ENCODE measurements around the gene NCDN. TPM values are rescaled to one million over a fixed set of nuclear protein-coding genes. Genes with fewer than 3 reads are reported as not detected.
A peak's percentile ranks its signal among the peaks of the same experiment; 100 is the strongest.

The NCDN gene
- total RNA-seq, 2 experiments from 2014 or later = 21.1 to 23.4 TPM

GRCh38 chr1:35560256-35561225 lies 2.9 kb downstream of the NCDN start:
- ATAC-seq (no peak), DNase-seq (no peak)
- no peaks in the 10 kb centered on the region for H3K27me3 Mint-ChIP-seq
- intact Hi-C loops (cut with DNase I, micrococcal nuclease) = no loop called here
- H3K4me3 Mint-ChIP-seq = no peak overlapping the region
- H3K9me3 Mint-ChIP-seq (ENCODE audit: low read depth) = no peaks in the 10 kb centered on the region
- H3K36me3 Mint-ChIP-seq (ENCODE audit: low read depth) = peaks cover 2% of the 10 kb centered on the region
- CTCF ChIA-PET = interaction anchor here (0.6 to 3.2 kb wide), 7 partner anchors 11 to 221 kb away, joined by 3 to 33 read pairs (median 4); no protein-coding TSS in a partner anchor
- peaks cover 44% of the 10 kb centered on the region for H3K4me1 Mint-ChIP-seq
- no peak overlapping the region for H3K27ac Mint-ChIP-seq
- POLR2A ChIA-PET = interaction anchor here (0.8 kb wide), 1 partner anchor 110 kb away, joined by 3 read pairs; no protein-coding TSS in a partner anchor

GRCh38 chr1:35561297-35561971 lies 3.8 kb downstream of the NCDN start:
- Mint-ChIP-seq H3K9me3 (ENCODE audit: low read depth) (no peaks in the 10 kb centered on the region), H3K36me3 (ENCODE audit: low read depth) (peaks cover 2% of the 10 kb centered on the region), H3K4me3 (no peak overlapping the region), H3K27ac (peak overlapping the region; percentile 5), H3K4me1 (peaks cover 35% of the 10 kb centered on the region), H3K27me3 (no peaks in the 10 kb centered on the region)
- no peak for DNase-seq
- POLR2A ChIA-PET = interaction anchor here (0.8 kb wide), 1 partner anchor 111 kb away, joined by 3 read pairs; no protein-coding TSS in a partner anchor
- CTCF ChIA-PET = interaction anchor here (0.6 to 3.2 kb wide), 8 partner anchors 9 to 352 kb away, joined by 3 to 33 read pairs (median 3); no protein-coding TSS in a partner anchor
- no peak for ATAC-seq
- intact Hi-C loops (cut with DNase I, micrococcal nuclease) = no loop called here

- ChIA-PET CTCF (interaction anchor here (0.6 to 3.2 kb wide), 7 partner anchors 8 to 353 kb away, joined by 3 to 33 read pairs (median 3); no protein-coding TSS in a partner anchor), POLR2A (no interaction called here)
- no peak for DNase-seq
- H3K4me3 Mint-ChIP-seq = no peak overlapping the region
- H3K9me3 Mint-ChIP-seq (ENCODE audit: low read depth) = no peaks in the 10 kb centered on the region
- H3K4me1 Mint-ChIP-seq = peaks cover 31% of the 10 kb centered on the region
- H3K36me3 Mint-ChIP-seq (ENCODE audit: low read depth) = peaks cover 4% of the 10 kb centered on the region
- no peaks in the 10 kb centered on the region for H3K27me3 Mint-ChIP-seq
- intact Hi-C loops (cut with DNase I, micrococcal nuclease) = no loop called here
- H3K27ac Mint-ChIP-seq = no peak overlapping the region
- no peak for ATAC-seq
Measured at GRCh38 chr1:35561972-35562680, 4.5 kb downstream of the NCDN start.

- ChIA-PET POLR2A (no interaction called here), CTCF (interaction anchor here (1.0 to 3.2 kb wide), 2 partner anchors 112 to 261 kb away, joined by 3 to 33 read pairs; no protein-coding TSS in a partner anchor)
- Mint-ChIP-seq H3K4me3 (no peak overlapping the region), H3K9me3 (ENCODE audit: low read depth) (no peaks in the 10 kb centered on the region), H3K4me1 (peaks cover 31% of the 10 kb centered on the region), H3K27me3 (no peaks in the 10 kb centered on the region), H3K36me3 (ENCODE audit: low read depth) (peaks cover 4% of the 10 kb centered on the region), H3K27ac (no peak overlapping the region)
- intact Hi-C loops (cut with DNase I, micrococcal nuclease) = no loop called here
- no peak for ATAC-seq
- no peak for DNase-seq
Measured at GRCh38 chr1:35563166-35563565, 5.6 kb downstream of the NCDN start.

GRCh38 chr1:35564037-35564883 lies 6.7 kb downstream of the NCDN start:
- no peaks in the 10 kb centered on the region for H3K27me3 Mint-ChIP-seq
- peaks cover 28% of the 10 kb centered on the region for H3K4me1 Mint-ChIP-seq
- ATAC-seq (peak; percentile 87), DNase-seq (peak; percentile 91)
- CTCF ChIA-PET = interaction anchor here (0.5 to 5.9 kb wide), 31 partner anchors 8 to 235 kb away, joined by 3 to 118 read pairs (median 4); partner anchors contain the start of genes CLSPN and TFAP2E
- H3K9me3 Mint-ChIP-seq (ENCODE audit: low read depth) = no peaks in the 10 kb centered on the region
- no peak overlapping the region for H3K27ac Mint-ChIP-seq
- intact Hi-C loops (cut with DNase I, micrococcal nuclease) = loop anchor here (1.0 kb wide), 1 partner anchor 113 kb away; no protein-coding TSS in a partner anchor
- H3K4me3 Mint-ChIP-seq = no peak overlapping the region
- H3K36me3 Mint-ChIP-seq (ENCODE audit: low read depth) = peaks cover 4% of the 10 kb centered on the region
- POLR2A ChIA-PET = interaction anchor here (0.6 to 1.5 kb wide), 6 partner anchors 8 to 708 kb away, joined by 3 to 6 read pairs (median 3); partner anchors contain the start of gene TFAP2E

- ATAC-seq (no peak), DNase-seq (no peak)
- Mint-ChIP-seq H3K4me3 (no peak overlapping the region), H3K9me3 (ENCODE audit: low read depth) (no peaks in the 10 kb centered on the region), H3K27me3 (no peaks in the 10 kb centered on the region), H3K27ac (no peak overlapping the region), H3K36me3 (ENCODE audit: low read depth) (peaks cover 4% of the 10 kb centered on the region), H3K4me1 (peaks cover 22% of the 10 kb centered on the region)
- intact Hi-C loops (cut with DNase I, micrococcal nuclease) = loop anchor here (1.0 kb wide), 1 partner anchor 114 kb away; no protein-coding TSS in a partner anchor
- CTCF ChIA-PET = interaction anchor here (0.6 to 5.9 kb wide), 31 partner anchors 8 to 234 kb away, joined by 3 to 118 read pairs (median 4); partner anchors contain the start of genes CLSPN and TFAP2E
- POLR2A ChIA-PET = interaction anchor here (0.6 to 1.5 kb wide), 6 partner anchors 8 to 709 kb away, joined by 3 to 6 read pairs (median 3); partner anchors contain the start of gene TFAP2E
Measured at GRCh38 chr1:35564884-35565741, 7.5 kb downstream of the NCDN start.

- DNase-seq = no peak
- no peak overlapping the region for H3K4me3 Mint-ChIP-seq
- H3K36me3 Mint-ChIP-seq (ENCODE audit: low read depth) = peaks cover 4% of the 10 kb centered on the region
- ChIA-PET POLR2A (interaction anchor here (1.5 kb wide), 1 partner anchor 115 kb away, joined by 4 read pairs; no protein-coding TSS in a partner anchor), CTCF (interaction anchor here (0.9 to 5.9 kb wide), 9 partner anchors 15 to 152 kb away, joined by 3 to 118 read pairs (median 3); no protein-coding TSS in a partner anchor)
- H3K27ac Mint-ChIP-seq = no peak overlapping the region
- H3K27me3 Mint-ChIP-seq = no peaks in the 10 kb centered on the region
- H3K9me3 Mint-ChIP-seq (ENCODE audit: low read depth) = no peaks in the 10 kb centered on the region
- no peak for ATAC-seq
- peaks cover 22% of the 10 kb centered on the region for H3K4me1 Mint-ChIP-seq
- intact Hi-C loops (cut with DNase I, micrococcal nuclease) = no loop called here
Measured at GRCh38 chr1:35565742-35566133, 8.1 kb downstream of the NCDN start.

- DNase-seq (no peak), ATAC-seq (no peak)
- no peak overlapping the region for H3K27ac Mint-ChIP-seq
- H3K27me3 Mint-ChIP-seq = peaks cover 7% of the 10 kb centered on the region
- peaks cover 12% of the 10 kb centered on the region for H3K4me1 Mint-ChIP-seq
- peaks cover 4% of the 10 kb centered on the region for H3K36me3 Mint-ChIP-seq (ENCODE audit: low read depth)
- no peaks in the 10 kb centered on the region for H3K9me3 Mint-ChIP-seq (ENCODE audit: low read depth)
- intact Hi-C loops (cut with DNase I, micrococcal nuclease) = loop anchor here in 1 of 2 experiments (2.0 kb wide), 1 partner anchor 147 kb away; no protein-coding TSS in a partner anchor
- CTCF ChIA-PET = interaction anchor here (0.7 to 5.9 kb wide), 27 partner anchors 9 to 346 kb away, joined by 3 to 118 read pairs (median 5); partner anchors contain the start of genes CLSPN and PSMB2
- H3K4me3 Mint-ChIP-seq = no peak overlapping the region
- POLR2A ChIA-PET = interaction anchor here (0.6 kb wide), 1 partner anchor 35 kb away, joined by 3 read pairs; no protein-coding TSS in a partner anchor
Measured at GRCh38 chr1:35567947-35568558, 10.5 kb downstream of the NCDN start.

GRCh38 chr1:35568975-35569395 lies 11.4 kb downstream of the NCDN start:
- Mint-ChIP-seq H3K4me3 (no peak overlapping the region), H3K4me1 (peaks cover 11% of the 10 kb centered on the region), H3K27me3 (peaks cover 7% of the 10 kb centered on the region), H3K27ac (no peak overlapping the region), H3K36me3 (ENCODE audit: low read depth) (peaks cover 4% of the 10 kb centered on the region), H3K9me3 (ENCODE audit: low read depth) (no peaks in the 10 kb centered on the region)
- POLR2A ChIA-PET = interaction anchor here (0.8 kb wide), 1 partner anchor 200 kb away, joined by 5 read pairs; the partner anchor contains the start of gene CLSPN
- ATAC-seq = peak; percentile 58
- CTCF ChIA-PET = interaction anchor here (0.6 to 5.9 kb wide), 39 partner anchors 9 to 458 kb away, joined by 3 to 118 read pairs (median 4); partner anchors contain the start of gene PSMB2
- intact Hi-C loops (cut with DNase I, micrococcal nuclease) = loop anchor here (1.0 to 2.0 kb wide), 4 partner anchors 146 to 205 kb away; no protein-coding TSS in a partner anchor
- peak; percentile 81 for DNase-seq
